H9 (cell line): ENCODE results near the gene KIF5C. TPM values are rescaled to one million over a fixed set of nuclear protein-coding genes. Genes with fewer than 3 reads are reported as not detected.
A peak's percentile ranks its signal among the peaks of the same experiment; 100 is the strongest.

Experiments
- DNase-seq: peaks from one replicate; pipeline ENCODE4 v3.0.0-alpha.2; 2017
- H2AFZ ChIP-seq: one replicate; pipeline ENCODE4 v1.6.1; 2013; ENCODE audit warnings: mild to moderate bottlenecking, low read length, control low read depth, moderate library complexity
- H2AK5ac ChIP-seq: 2 replicates; pipeline ENCODE4 v1.6.1; 2013; ENCODE audit warnings: low read length, control low read depth, mixed read lengths; ENCODE audit not compliant: insufficient read length
- H2BK120ac ChIP-seq: one replicate; pipeline ENCODE4 v1.6.1; 2013; ENCODE audit warnings: low read depth, mild to moderate bottlenecking, low read length, control low read depth, inconsistent platforms; ENCODE audit not compliant: poor library complexity, severe bottlenecking
- H2BK12ac ChIP-seq: 2 replicates; pipeline ENCODE4 v1.6.1; 2013; ENCODE audit warnings: low read length, control low read depth, mixed read lengths, low read depth; ENCODE audit not compliant: insufficient read length
- H2BK15ac ChIP-seq: 2 replicates; pipeline ENCODE4 v1.6.1; 2013; ENCODE audit warnings: low read depth, low read length, control low read depth
- H2BK20ac ChIP-seq: one replicate; pipeline ENCODE4 v1.6.1; 2013; ENCODE audit warnings: low read depth, mild to moderate bottlenecking, low read length, control low read depth, inconsistent platforms; ENCODE audit not compliant: poor library complexity, severe bottlenecking
- H2BK5ac ChIP-seq: 2 replicates; pipeline ENCODE4 v1.6.1; 2013; ENCODE audit warnings: low read length, control low read depth, mixed read lengths; ENCODE audit not compliant: insufficient read length
- H3K14ac ChIP-seq: 2 replicates; pipeline ENCODE4 v1.6.1; 2013; ENCODE audit warnings: low read length, control low read depth; ENCODE audit not compliant: insufficient read depth
- H3K18ac ChIP-seq: 2 replicates; pipeline ENCODE4 v1.6.1; 2013; ENCODE audit warnings: low read depth, mild to moderate bottlenecking, mixed read lengths, low read length, control low read depth; ENCODE audit not compliant: insufficient read length
- H3K23ac ChIP-seq: 2 replicates; pipeline ENCODE4 v1.6.1; 2013; ENCODE audit warnings: low read length, control low read depth, mixed read lengths, low read depth; ENCODE audit not compliant: insufficient read length
- H3K23me2 ChIP-seq: 2 replicates; pipeline ENCODE4 v1.6.1; 2013; ENCODE audit warnings: low read depth, mild to moderate bottlenecking, mixed read lengths, low read length, control low read depth; ENCODE audit not compliant: insufficient read length, poor library complexity, severe bottlenecking
- H3K27ac ChIP-seq: 2 replicates; pipeline ENCODE4 v1.5.1; 2013; ENCODE audit warnings: low read length, control low read depth, mixed read lengths, low read depth; ENCODE audit not compliant: insufficient read length
- H3K27me3 ChIP-seq: 2 replicates; pipeline ENCODE4 v1.6.1; 2013; ENCODE audit warnings: low read length, control low read depth, inconsistent platforms; ENCODE audit not compliant: insufficient read depth
- H3K4ac ChIP-seq: 2 replicates; pipeline ENCODE4 v1.6.1; 2013; ENCODE audit warnings: low read depth, mild to moderate bottlenecking, control low read depth, inconsistent platforms, low read length, moderate library complexity
- H3K4me1 ChIP-seq: 2 replicates; pipeline ENCODE4 v1.6.1; 2013; ENCODE audit warnings: low read length, control low read depth, inconsistent platforms; ENCODE audit not compliant: insufficient read depth
- H3K4me2 ChIP-seq: 2 replicates; pipeline ENCODE4 v1.6.1; 2013; ENCODE audit warnings: low read length, control low read depth, mixed read lengths; ENCODE audit not compliant: insufficient read length, insufficient read depth
- H3K56ac ChIP-seq: 2 replicates; pipeline ENCODE4 v1.6.1; 2013; ENCODE audit warnings: low read depth, mild to moderate bottlenecking, mixed read lengths, low read length, control low read depth; ENCODE audit not compliant: insufficient read length
- H3K79me1 ChIP-seq: 2 replicates; pipeline ENCODE4 v1.6.1; 2013; ENCODE audit warnings: low read depth, mild to moderate bottlenecking, moderate library complexity, low read length, control low read depth, inconsistent platforms; ENCODE audit not compliant: insufficient read depth, poor library complexity, severe bottlenecking
- H3K79me2 ChIP-seq: 2 replicates; pipeline ENCODE4 v1.6.1; 2013; ENCODE audit warnings: low read length, control low read depth, inconsistent platforms; ENCODE audit not compliant: insufficient read depth
- H3K9ac ChIP-seq: 2 replicates; pipeline ENCODE4 v1.6.1; 2013; ENCODE audit warnings: low read length, control low read depth, mixed read lengths; ENCODE audit not compliant: insufficient read length; ENCODE audit errors: extremely low read depth
- H3K9me3 ChIP-seq: one replicate; pipeline ENCODE4 v1.6.1; 2013; ENCODE audit warnings: low read depth, low read length, inconsistent platforms; ENCODE audit not compliant: control insufficient read depth
- H3T11ph ChIP-seq: one replicate; pipeline ENCODE4 v1.6.1; 2013; ENCODE audit warnings: mild to moderate bottlenecking, low read length, control low read depth, inconsistent platforms
- H4K20me1 ChIP-seq: one replicate; pipeline ENCODE4 v1.6.1; 2013; ENCODE audit not compliant: control insufficient read depth, insufficient read length, insufficient read depth
- H4K5ac ChIP-seq: 2 replicates; pipeline ENCODE4 v1.6.1; 2013; ENCODE audit warnings: low read depth, mild to moderate bottlenecking, mixed read lengths, low read length, control low read depth; ENCODE audit not compliant: insufficient read length
- H4K8ac ChIP-seq: replicated peaks from 2 replicates; pipeline ENCODE4 v1.6.1; 2013; ENCODE audit warnings: low read length, control low read depth, mixed read lengths, low read depth; ENCODE audit not compliant: insufficient read length
- H4K91ac ChIP-seq: 2 replicates; pipeline ENCODE4 v1.6.1; 2013; ENCODE audit warnings: low read depth, mild to moderate bottlenecking, moderate library complexity, mixed read lengths, low read length, control low read depth; ENCODE audit not compliant: insufficient read length
- H3K27ac Mint-ChIP-seq, 3 experiments: 2 replicates in 2 of 3; 3 replicates in 1 of 3; pipeline ENCODE4 v1.8.0; 2020 to 2021; ENCODE audit warnings: mixed read lengths in 3 of 3, mild to moderate bottlenecking in 1 of 3, moderate library complexity in 1 of 3
- H3K27me3 Mint-ChIP-seq: 2 replicates; pipeline ENCODE4 v1.8.0; 2021; ENCODE audit warnings: low read depth, mild to moderate bottlenecking, moderate library complexity, mixed read lengths
- H3K36me3 Mint-ChIP-seq, 3 experiments: 2 replicates in 2 of 3; 3 replicates in 1 of 3; pipeline ENCODE4 v1.8.0; 2020 to 2021; ENCODE audit warnings: low read depth in 3 of 3, mixed read lengths in 3 of 3; ENCODE audit not compliant: insufficient read depth in 1 of 3
- H3K4me1 Mint-ChIP-seq, 2 experiments: 2 replicates each; pipeline ENCODE4 v1.8.0; 2020; ENCODE audit warnings: mixed read lengths in 2 of 2
- H3K4me3 Mint-ChIP-seq, 2 experiments: 2 replicates in 1 of 2; 3 replicates in 1 of 2; pipeline ENCODE4 v1.8.0; 2020 to 2021; ENCODE audit warnings: mild to moderate bottlenecking in 2 of 2, mixed read lengths in 2 of 2, moderate library complexity in 1 of 2
- H3K9me3 Mint-ChIP-seq, 2 experiments: 2 replicates in 1 of 2; 3 replicates in 1 of 2; pipeline ENCODE4 v1.8.0; 2020; ENCODE audit warnings: mild to moderate bottlenecking in 2 of 2, mixed read lengths in 2 of 2, moderate library complexity in 1 of 2
- WGBS: extraction: QIAGEN DNeasy Blood & Tissue Kit; methylation state at CpG from one replicate; pipeline ENCODE4 v1.1.7; 2013; ENCODE audit warnings: missing lambda C conversion rate, low lambda C conversion rate, mixed read lengths; ENCODE audit not compliant: insufficient read length; ENCODE audit errors: extremely low coverage; 5-methylcytosine and 5-hydroxymethylcytosine counted together
- total RNA-seq: library from RNA; stranded (reverse); gene quantifications from 2 replicates; pipeline ENCODE4 v1.2.1, GENCODE V29; 2021
- TF ChIP-seq, protein P1 (sequence below): fragments of 200-600 bp; sonication (generic); conservative IDR thresholded peaks from 3 replicates; pipeline ENCODE4 v1.8.0; 2021; ENCODE audit warnings: antibody characterized with exemption, mild to moderate bottlenecking

KIF5C gene
- total RNA-seq, 1 experiment from 2014 or later, result 52.9 TPM

DNA sequence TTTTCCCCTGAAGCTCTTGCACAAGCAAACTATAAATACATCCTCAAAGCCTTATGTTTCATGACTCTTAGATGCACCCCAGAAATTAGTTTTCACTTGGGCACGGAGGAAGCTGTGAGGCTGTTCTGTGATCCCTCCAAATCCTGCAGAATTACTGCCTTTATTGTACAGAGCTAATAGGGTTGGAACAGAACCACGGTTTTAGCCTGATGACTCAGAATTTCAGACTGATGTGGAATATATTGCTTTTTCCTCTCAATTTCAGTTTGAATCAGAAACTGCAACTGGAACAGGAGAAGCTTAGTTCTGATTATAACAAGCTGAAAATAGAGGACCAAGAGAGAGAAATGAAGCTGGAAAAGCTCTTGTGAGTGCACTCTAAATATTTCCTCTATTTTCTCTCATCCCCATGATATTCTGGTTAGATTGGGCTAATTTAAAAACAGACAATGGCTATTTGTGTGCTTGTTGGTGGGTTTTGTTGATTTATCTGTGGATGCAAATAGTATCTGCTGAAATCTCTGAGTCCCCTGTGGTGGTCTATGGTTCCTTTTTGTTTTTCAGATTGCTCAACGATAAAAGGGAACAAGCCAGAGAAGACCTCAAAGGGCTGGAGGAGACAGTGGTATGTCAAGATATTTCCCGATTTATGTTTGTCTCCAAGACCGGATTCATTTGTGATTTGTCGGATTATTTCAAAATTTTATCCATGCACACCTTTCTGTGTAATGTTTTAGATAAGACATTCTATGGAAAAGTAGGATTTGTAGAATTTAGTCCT lies 125.3 kb downstream of the KIF5C start:
- TF ChIP-seq, protein P1, sequence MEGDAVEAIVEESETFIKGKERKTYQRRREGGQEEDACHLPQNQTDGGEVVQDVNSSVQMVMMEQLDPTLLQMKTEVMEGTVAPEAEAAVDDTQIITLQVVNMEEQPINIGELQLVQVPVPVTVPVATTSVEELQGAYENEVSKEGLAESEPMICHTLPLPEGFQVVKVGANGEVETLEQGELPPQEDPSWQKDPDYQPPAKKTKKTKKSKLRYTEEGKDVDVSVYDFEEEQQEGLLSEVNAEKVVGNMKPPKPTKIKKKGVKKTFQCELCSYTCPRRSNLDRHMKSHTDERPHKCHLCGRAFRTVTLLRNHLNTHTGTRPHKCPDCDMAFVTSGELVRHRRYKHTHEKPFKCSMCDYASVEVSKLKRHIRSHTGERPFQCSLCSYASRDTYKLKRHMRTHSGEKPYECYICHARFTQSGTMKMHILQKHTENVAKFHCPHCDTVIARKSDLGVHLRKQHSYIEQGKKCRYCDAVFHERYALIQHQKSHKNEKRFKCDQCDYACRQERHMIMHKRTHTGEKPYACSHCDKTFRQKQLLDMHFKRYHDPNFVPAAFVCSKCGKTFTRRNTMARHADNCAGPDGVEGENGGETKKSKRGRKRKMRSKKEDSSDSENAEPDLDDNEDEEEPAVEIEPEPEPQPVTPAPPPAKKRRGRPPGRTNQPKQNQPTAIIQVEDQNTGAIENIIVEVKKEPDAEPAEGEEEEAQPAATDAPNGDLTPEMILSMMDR, result no peak
- no peak overlapping the region for H4K91ac ChIP-seq
- Mint-ChIP-seq H3K27ac (peak overlapping the region; percentile 84 to 95 (median 88)), H3K36me3 (peaks cover 61 to 63% (median 63%) of the 10 kb centered on the region in 3 experiments), H3K4me1 (peaks cover 49 to 52% of the 10 kb centered on the region in 2 experiments), H3K27me3 (no peaks in the 10 kb centered on the region), H3K9me3 (peaks cover 6 to 25% of the 10 kb centered on the region in 2 experiments), H3K4me3 (peak overlapping the region; percentile 48 to 73)
- H3K23me2 ChIP-seq, result peaks cover 3% of the 10 kb centered on the region
- H3K18ac ChIP-seq, result no peak overlapping the region
- H2BK12ac ChIP-seq, result no peak overlapping the region
- DNase-seq, result no peak
- H3K4me2 ChIP-seq, result peak overlapping the region; percentile 80
- H2BK20ac ChIP-seq, result no peak overlapping the region
- H2BK15ac ChIP-seq, result no peak overlapping the region
- H4K8ac ChIP-seq, result no peak overlapping the region
- H3K27me3 ChIP-seq, result no peaks in the 10 kb centered on the region
- no peak overlapping the region for H3K4ac ChIP-seq
- H4K20me1 ChIP-seq, result no peaks in the 10 kb centered on the region
- no peak overlapping the region for H3K9ac ChIP-seq
- peaks cover 13% of the 10 kb centered on the region for H3K9me3 ChIP-seq
- WGBS, result no CpG with 5 or more reads among the region's 6 CpGs
- H3T11ph ChIP-seq, result no peak overlapping the region
- H3K56ac ChIP-seq, result no peak overlapping the region
- no peaks in the 10 kb centered on the region for H3K79me2 ChIP-seq
- H3K27ac ChIP-seq, result no peak overlapping the region
- H2AK5ac ChIP-seq, result no peak overlapping the region
- H2BK120ac ChIP-seq, result no peak overlapping the region
- no peak overlapping the region for H2BK5ac ChIP-seq
- H2AFZ ChIP-seq, result no peak overlapping the region
- no peak overlapping the region for H3K14ac ChIP-seq
- no peak overlapping the region for H3K23ac ChIP-seq
- no peak overlapping the region for H4K5ac ChIP-seq
- H3K79me1 ChIP-seq, result no peaks in the 10 kb centered on the region
- H3K4me1 ChIP-seq, result peaks cover 16% of the 10 kb centered on the region
